IMR-90 (cell line): ENCODE measurements around the gene ZNF548. TPM values are rescaled to one million over a fixed set of nuclear protein-coding genes. Genes with fewer than 3 reads are reported as not detected.

Experiments used
- ATAC-seq: fragments of 200-7000 bp; cut with Tn5 transposase; 2 replicates; pipeline ENCODE4 v1.9.1; 2020; ENCODE audit warnings: low read depth, mild to moderate bottlenecking, moderate library complexity
- BruUV-seq: library from RNA; stranded (reverse); fragments of 400-500 nt; replicated peaks from 2 replicates; lab custom pipeline; 2021; lab: Mats Ljungman, UMichigan
- CTCF ChIA-PET: fragments of 300-600 bp; formaldehyde crosslinking; extraction: SDS; loops from one replicate; lab custom pipeline; 2021; ENCODE audit warnings: antibody characterized with exemption; lab: Yijun Ruan, JAX
- POLR2A ChIA-PET: fragments of 300-600 bp; sonication (Branson Sonifier 250); formaldehyde crosslinking; loops from one replicate; lab custom pipeline; 2022; ENCODE audit warnings: antibody characterized with exemption; ENCODE audit not compliant: unreplicated experiment; lab: Charles Lee
- DNase-seq: peaks from one replicate; pipeline ENCODE4 v3.0.0; 2013
- H2AFZ ChIP-seq: replicated peaks from 2 replicates; pipeline ENCODE3; 2013; ENCODE audit warnings: low read length, mild to moderate bottlenecking; ENCODE audit not compliant: poor library complexity
- H2AK5ac ChIP-seq: 2 replicates; pipeline ENCODE4 v1.6.1; 2013; ENCODE audit warnings: low read depth, low read length, inconsistent platforms
- H2AK9ac ChIP-seq: replicated peaks from 2 replicates; pipeline ENCODE3; 2013; ENCODE audit warnings: mild to moderate bottlenecking, low read depth, low read length, moderate library complexity; ENCODE audit not compliant: poor library complexity
- H2BK120ac ChIP-seq: 2 replicates; pipeline ENCODE4 v1.6.1; 2013; ENCODE audit warnings: low read depth, low read length, inconsistent platforms
- H2BK15ac ChIP-seq: 3 replicates; pipeline ENCODE4 v1.6.1; 2013; ENCODE audit warnings: low read depth, low read length, inconsistent platforms
- H2BK20ac ChIP-seq: 2 replicates; pipeline ENCODE4 v1.6.1; 2013; ENCODE audit warnings: low read depth, mild to moderate bottlenecking, inconsistent platforms, low read length, moderate library complexity
- H2BK5ac ChIP-seq: 2 replicates; pipeline ENCODE4 v1.6.1; 2013; ENCODE audit warnings: mild to moderate bottlenecking, low read depth, low read length, inconsistent platforms; ENCODE audit not compliant: poor library complexity, severe bottlenecking
- H3K14ac ChIP-seq: replicated peaks from 2 replicates; pipeline ENCODE4 v1.6.1; 2013; ENCODE audit warnings: low read depth, low read length, inconsistent platforms
- H3K18ac ChIP-seq: 2 replicates; pipeline ENCODE4 v1.6.1; 2013; ENCODE audit warnings: low read depth, low read length, control low read depth
- H3K23ac ChIP-seq: 2 replicates; pipeline ENCODE4 v1.6.1; 2013; ENCODE audit warnings: low read depth, low read length, inconsistent platforms
- H3K27ac ChIP-seq: 2 replicates; pipeline ENCODE4 v1.5.1; 2013; ENCODE audit warnings: mild to moderate bottlenecking, control low read depth, low read length; ENCODE audit not compliant: insufficient read depth
- H3K27me3 ChIP-seq: 2 replicates; pipeline ENCODE4 v1.6.1; 2013; ENCODE audit warnings: low read length; ENCODE audit not compliant: control insufficient read depth, insufficient read depth
- H3K36me3 ChIP-seq: 2 replicates; pipeline ENCODE4 v1.6.1; 2013; ENCODE audit warnings: low read length, mixed read lengths; ENCODE audit not compliant: control insufficient read depth, insufficient read depth
- H3K4ac ChIP-seq: 2 replicates; pipeline ENCODE4 v1.6.1; 2013; ENCODE audit warnings: low read depth, low read length, inconsistent platforms
- H3K4me1 ChIP-seq: 2 replicates; pipeline ENCODE4 v1.6.1; 2013; ENCODE audit warnings: low read length, mixed read lengths; ENCODE audit not compliant: control insufficient read depth, insufficient read depth
- H3K4me2 ChIP-seq: 2 replicates; pipeline ENCODE4 v1.6.1; 2013; ENCODE audit warnings: low read depth, mild to moderate bottlenecking, control low read depth, low read length, moderate library complexity
- H3K4me3 ChIP-seq: 2 replicates; pipeline ENCODE4 v1.5.1; 2013; ENCODE audit warnings: low read depth, mild to moderate bottlenecking, control low read depth, low read length, moderate library complexity; ENCODE audit not compliant: insufficient read depth
- H3K56ac ChIP-seq: 2 replicates; pipeline ENCODE4 v1.6.1; 2013; ENCODE audit warnings: low read length, inconsistent platforms; ENCODE audit not compliant: insufficient read depth; ENCODE audit errors: extremely low read depth
- H3K79me1 ChIP-seq, 2 experiments: 2 replicates each; pipeline ENCODE4 v1.6.1; 2013; ENCODE audit warnings: low read length in 2 of 2, inconsistent platforms in 1 of 2, low read depth in 1 of 2
- H3K9ac ChIP-seq: 2 replicates; pipeline ENCODE4 v1.6.1; 2013; ENCODE audit warnings: low read depth, low read length, control low read depth
- H3K9me1 ChIP-seq: 2 replicates; pipeline ENCODE4 v1.6.1; 2013; ENCODE audit warnings: low read length, inconsistent platforms; ENCODE audit not compliant: insufficient read depth
- H3K9me3 ChIP-seq: 2 replicates; pipeline ENCODE4 v1.6.1; 2013; ENCODE audit warnings: low read length; ENCODE audit not compliant: control insufficient read depth, insufficient read depth
- H4K20me1 ChIP-seq: 2 replicates; pipeline ENCODE4 v1.6.1; 2013; ENCODE audit warnings: low read length, inconsistent platforms; ENCODE audit not compliant: insufficient read depth
- H4K5ac ChIP-seq: 2 replicates; pipeline ENCODE4 v1.6.1; 2013; ENCODE audit warnings: mild to moderate bottlenecking, low read depth, low read length, control low read depth
- H4K8ac ChIP-seq, 2 experiments: 2 replicates each; pipeline ENCODE4 v1.6.1; 2013; ENCODE audit warnings: low read depth in 2 of 2, low read length in 2 of 2, control low read depth in 1 of 2, inconsistent platforms in 1 of 2
- H4K91ac ChIP-seq: 2 replicates; pipeline ENCODE4 v1.6.1; 2013; ENCODE audit warnings: low read depth, low read length, inconsistent platforms; ENCODE audit not compliant: insufficient read depth
- BHLHE40 ChIP-seq: fragments of 150-350 bp; IDR thresholded peaks from 2 replicates; pipeline ENCODE4 v1.6.1; 2016; ENCODE audit warnings: mild to moderate bottlenecking, low read depth, low read length
- CEBPB ChIP-seq: IDR thresholded peaks from 2 replicates; pipeline ENCODE4 v1.6.1; 2012; ENCODE audit warnings: low read depth, low read length, improper control_type of control experiment
- CHD1 ChIP-seq: IDR thresholded peaks from 2 replicates; pipeline ENCODE4 v1.6.1; 2012; ENCODE audit warnings: low read depth, low read length, improper control_type of control experiment
- CTCF ChIP-seq: conservative IDR thresholded peaks from 2 replicates; pipeline ENCODE4 v1.5.1; 2012; ENCODE audit warnings: mild to moderate bottlenecking, low read depth, low read length, improper control_type of control experiment
- FOS ChIP-seq: fragments of 150-350 bp; IDR thresholded peaks from 2 replicates; pipeline ENCODE4 v1.6.1; 2016; ENCODE audit warnings: low read depth, low read length
- MAFK ChIP-seq: IDR thresholded peaks from 2 replicates; pipeline ENCODE4 v1.6.1; 2012; ENCODE audit warnings: low read depth, low read length, improper control_type of control experiment
- MXI1 ChIP-seq: IDR thresholded peaks from 2 replicates; pipeline ENCODE4 v1.6.1; 2012; ENCODE audit warnings: low read depth, mild to moderate bottlenecking, low read length, moderate library complexity, borderline replicate concordance
- NFE2L2 ChIP-seq: fragments of 150-350 bp; IDR thresholded peaks from 2 replicates; pipeline ENCODE4 v1.6.1; 2016; ENCODE audit warnings: low read depth, mild to moderate bottlenecking, low read length
- POLR2A ChIP-seq: IDR thresholded peaks from 2 replicates; pipeline ENCODE4 v1.6.1; 2012; ENCODE audit warnings: mild to moderate bottlenecking, low read depth, low read length
- RAD21 ChIP-seq: IDR thresholded peaks from 2 replicates; pipeline ENCODE4 v1.6.1; 2012; ENCODE audit warnings: low read length, improper control_type of control experiment
- RCOR1 ChIP-seq: IDR thresholded peaks from 2 replicates; pipeline ENCODE4 v1.6.1; 2012; ENCODE audit warnings: mild to moderate bottlenecking, low read length, improper control_type of control experiment; ENCODE audit not compliant: insufficient replicate concordance
- RFX5 ChIP-seq: IDR thresholded peaks from 2 replicates; pipeline ENCODE4 v1.8.0; 2012; ENCODE audit warnings: low read depth, mild to moderate bottlenecking, low read length, moderate library complexity
- SMC3 ChIP-seq: fragments of 150-350 bp; IDR thresholded peaks from 2 replicates; pipeline ENCODE4 v1.6.1; 2016; ENCODE audit warnings: low read depth, mild to moderate bottlenecking, antibody characterized with exemption, low read length, moderate library complexity
- WGBS, 2 experiments: methylation state at CpG; one replicate each; pipeline versions ENCODE4 v1.1.5 to v1.1.7; 2013; ENCODE audit warnings: missing lambda C conversion rate in 2 of 2; ENCODE audit not compliant: insufficient read length in 1 of 2; ENCODE audit errors: extremely low coverage in 2 of 2; 5-methylcytosine and 5-hydroxymethylcytosine counted together
- dilution Hi-C: fragments of 300-500 bp; cut with HindIII; formaldehyde crosslinking; loops from one replicate; pipeline ENCODE4 v1.14.3; 2018; ENCODE audit warnings: low sequenced_read_pairs; ENCODE audit not compliant: unreplicated experiment
- in situ Hi-C: fragments of 300-500 bp; cut with MboI; formaldehyde crosslinking; loops from 3 replicates; pipeline ENCODE4 v1.14.3; 2019; ENCODE audit warnings: low sequenced_read_pairs, inconsistent platforms, mixed read lengths
- intact Hi-C: fragments of 100-400 bp; cut with micrococcal nuclease; formaldehyde crosslinking; loops from 2 replicates; pipeline ENCODE4 v1.10.0; 2022
- polyA plus RNA-seq, 3 experiments: library from polyadenylated mRNA; depleted of rRNA; stranded (reverse); fragments of >200 nt; gene quantifications; 2 replicates each; pipeline ENCODE4 v1.2.3, GENCODE V29; 2012; ENCODE audit warnings: low replicate concordance in 1 of 3
- total RNA-seq: library from RNA; depleted of rRNA; stranded (reverse); fragments of >200 nt; gene quantifications from 2 replicates; pipeline ENCODE4 v1.2.3, GENCODE V29; 2012
- TF ChIP-seq, protein P1 (sequence below): fragments of 150-350 bp; IDR thresholded peaks from 2 replicates; pipeline ENCODE4 v1.6.1; 2017; ENCODE audit warnings: mild to moderate bottlenecking, antibody characterized with exemption, low read length, low read depth
- TF ChIP-seq, protein P2 (sequence below): fragments of 150-350 bp; IDR thresholded peaks from 2 replicates; pipeline ENCODE4 v1.6.1; 2016; ENCODE audit warnings: low read depth, mild to moderate bottlenecking, low read length, moderate library complexity, borderline replicate concordance

ZNF548 gene
- total and polyA plus RNA-seq, 2 of the 4 experiments (the other 2 are of a cell fraction) = 7.5 to 24.2 TPM

- H3K4ac ChIP-seq = no peak overlapping the region
- peak; percentile 45 for DNase-seq
- TF ChIP-seq BHLHE40 (no peak), CEBPB (peak; percentile 75), FOS (no peak), RCOR1 (no peak), CHD1 (no peak), SMC3 (peak; percentile 56), CTCF (peak; percentile 72), MAFK (no peak), RAD21 (peak; percentile 75), RFX5 (no peak), MXI1 (no peak), NFE2L2 (no peak), POLR2A (no peak)
- TF ChIP-seq, protein P1, sequence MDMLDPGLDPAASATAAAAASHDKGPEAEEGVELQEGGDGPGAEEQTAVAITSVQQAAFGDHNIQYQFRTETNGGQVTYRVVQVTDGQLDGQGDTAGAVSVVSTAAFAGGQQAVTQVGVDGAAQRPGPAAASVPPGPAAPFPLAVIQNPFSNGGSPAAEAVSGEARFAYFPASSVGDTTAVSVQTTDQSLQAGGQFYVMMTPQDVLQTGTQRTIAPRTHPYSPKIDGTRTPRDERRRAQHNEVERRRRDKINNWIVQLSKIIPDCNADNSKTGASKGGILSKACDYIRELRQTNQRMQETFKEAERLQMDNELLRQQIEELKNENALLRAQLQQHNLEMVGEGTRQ = no peak
- TF ChIP-seq, protein P2, sequence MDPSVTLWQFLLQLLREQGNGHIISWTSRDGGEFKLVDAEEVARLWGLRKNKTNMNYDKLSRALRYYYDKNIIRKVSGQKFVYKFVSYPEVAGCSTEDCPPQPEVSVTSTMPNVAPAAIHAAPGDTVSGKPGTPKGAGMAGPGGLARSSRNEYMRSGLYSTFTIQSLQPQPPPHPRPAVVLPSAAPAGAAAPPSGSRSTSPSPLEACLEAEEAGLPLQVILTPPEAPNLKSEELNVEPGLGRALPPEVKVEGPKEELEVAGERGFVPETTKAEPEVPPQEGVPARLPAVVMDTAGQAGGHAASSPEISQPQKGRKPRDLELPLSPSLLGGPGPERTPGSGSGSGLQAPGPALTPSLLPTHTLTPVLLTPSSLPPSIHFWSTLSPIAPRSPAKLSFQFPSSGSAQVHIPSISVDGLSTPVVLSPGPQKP = no peak
These were observed 17.0 kb downstream of the ZNF548 start for GRCh38 chr19:57406516-57407123.

More at GRCh38 chr19:57406516-57407123, 17.0 kb downstream of the ZNF548 start:
- H4K5ac ChIP-seq = no peak overlapping the region
- peak overlapping the region; percentile 78 for H2AFZ ChIP-seq
- intact Hi-C loops (loop anchor here (5.0 kb wide), 1 partner anchor 751 kb away; no protein-coding TSS in a partner anchor), dilution Hi-C loops (no loop called here), in situ Hi-C loops (no loop called here)
- H3K4me1 ChIP-seq = no peaks in the 10 kb centered on the region
- H2BK5ac ChIP-seq = no peak overlapping the region
- no peaks in the 10 kb centered on the region for H3K9me3 ChIP-seq
- H3K23ac ChIP-seq = no peak overlapping the region
- H2BK15ac ChIP-seq = no peak overlapping the region
- no peak overlapping the region for H3K27ac ChIP-seq
- H4K20me1 ChIP-seq = no peaks in the 10 kb centered on the region
- CTCF ChIA-PET = interaction anchor here (1.0 to 1.6 kb wide), 2 partner anchors 13 to 17 kb away, joined by 3 to 4 read pairs; no protein-coding TSS in a partner anchor
- no peak overlapping the region for H4K91ac ChIP-seq
- H4K8ac ChIP-seq = no peak overlapping the region
- peaks cover 2 to 4% of the 10 kb centered on the region in 2 experiments; a peak in 2 of 4 replicates for H3K79me1 ChIP-seq
- no TSS peak for BruUV-seq
- ATAC-seq = peak; percentile 66
- H2BK20ac ChIP-seq = no peak overlapping the region
- H2AK5ac ChIP-seq = no peak overlapping the region
- no peak overlapping the region for H2AK9ac ChIP-seq
- H3K4me2 ChIP-seq = no peak overlapping the region
- no peak overlapping the region for H2BK120ac ChIP-seq
- H3K4me3 ChIP-seq = no peak overlapping the region
- peaks cover 5% of the 10 kb centered on the region for H3K9me1 ChIP-seq
- H3K27me3 ChIP-seq = no peaks in the 10 kb centered on the region
- H3K36me3 ChIP-seq = no peaks in the 10 kb centered on the region; the same call in 1 of the 2 replicates
- no peak overlapping the region for H3K9ac ChIP-seq
- POLR2A ChIA-PET = interaction anchor here (0.6 kb wide), 1 partner anchor 42 kb away, joined by 3 read pairs; no protein-coding TSS in a partner anchor
- WGBS, 2 experiments = 6% methylated on average over 3 of the region's 8 CpGs; no CpG with 5 or more reads in 1 of the 2 experiments
- H3K56ac ChIP-seq = no peak overlapping the region
- H3K18ac ChIP-seq = no peak overlapping the region
- H3K14ac ChIP-seq = no peak overlapping the region
